Neutrophil (primary cell): ENCODE data around the gene TBC1D14.

ENCODE experiments used
- H3K27ac ChIP-seq: fragments of 200-600 bp; sonication (generic); 2 replicates; pipeline ENCODE4 v1.5.1; 2016; ENCODE audit warnings: mild to moderate bottlenecking, moderate library complexity
- H3K27me3 ChIP-seq: fragments of 200-600 bp; sonication (generic); 2 replicates; pipeline ENCODE4 v1.6.0; 2016; ENCODE audit warnings: mild to moderate bottlenecking
- H3K36me3 ChIP-seq: fragments of 200-600 bp; sonication (generic); 2 replicates; pipeline ENCODE4 v1.5.1; 2017
- H3K4me1 ChIP-seq, 2 experiments: fragments of 200-600 bp in 1 of 2; sonication (generic) in 1 of 2; 1 replicate in 1 of 2; 2 replicates in 1 of 2; pipeline versions ENCODE4 v1.5.1 to v1.6.1; 2013 to 2016; ENCODE audit warnings: low read depth in 1 of 2, low read length in 1 of 2, mild to moderate bottlenecking in 1 of 2, moderate library complexity in 1 of 2; ENCODE audit not compliant: control insufficient read depth in 1 of 2, insufficient read depth in 1 of 2
- H3K4me3 ChIP-seq, 2 experiments: fragments of 200-600 bp in 1 of 2; sonication (generic) in 1 of 2; 1 replicate in 1 of 2; 2 replicates in 1 of 2; pipeline ENCODE4 v1.5.1; 2013 to 2016; ENCODE audit warnings: low read depth in 1 of 2, low read length in 1 of 2, mild to moderate bottlenecking in 1 of 2, moderate library complexity in 1 of 2
- H3K9me3 ChIP-seq: fragments of 200-600 bp; sonication (generic); 2 replicates; pipeline ENCODE4 v1.5.1; 2016
- CTCF ChIP-seq: fragments of 200-600 bp; sonication (generic); IDR thresholded peaks from 2 replicates; pipeline ENCODE4 v1.5.1; 2016; ENCODE audit warnings: antibody characterized with exemption

The TBC1D14 gene

DNA sequence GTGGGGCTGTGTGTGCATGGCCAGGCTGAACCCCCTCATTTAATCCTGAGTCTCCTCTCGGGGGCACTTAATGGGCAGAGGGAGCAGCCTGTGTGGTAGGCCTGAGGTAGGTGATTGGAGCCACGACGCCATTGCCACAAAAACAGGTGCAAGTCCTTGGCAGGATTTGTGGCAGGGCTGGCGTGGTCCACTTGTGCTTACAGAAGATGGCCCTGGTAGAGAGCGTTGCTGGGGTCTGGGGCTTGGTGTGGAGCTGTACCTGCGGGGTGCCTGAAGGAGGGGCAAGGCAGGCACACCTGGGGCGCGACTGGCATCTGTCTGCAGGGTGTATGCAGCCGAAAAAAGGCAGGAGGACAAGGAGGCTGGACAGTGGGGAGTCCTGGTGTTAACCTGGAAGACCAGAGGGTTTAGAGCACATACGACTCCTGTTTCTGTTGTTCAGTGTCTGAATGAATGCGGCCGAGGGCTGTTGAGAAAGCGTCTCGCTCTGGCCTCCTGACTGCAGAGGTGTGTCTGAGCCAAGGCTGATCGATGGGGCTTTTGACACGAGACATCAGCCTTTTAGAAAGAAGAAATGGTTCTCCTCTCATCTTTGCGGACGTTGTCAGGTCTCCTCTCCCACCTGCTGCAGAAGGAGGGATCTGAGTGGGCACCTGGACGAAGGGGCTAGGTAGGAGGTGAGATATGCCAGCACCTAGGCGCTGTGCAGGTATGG, 52.0 kb downstream of the TBC1D14 start:
- no peak for TF ChIP-seq CTCF
- Histone ChIP-seq H3K4me1 (peaks cover 25 to 30% of the 10 kb centered on the region in 2 experiments), H3K4me3 (no peak overlapping the region), H3K36me3 (no peaks in the 10 kb centered on the region), H3K27ac (no peak overlapping the region), H3K9me3 (no peaks in the 10 kb centered on the region), H3K27me3 (no peaks in the 10 kb centered on the region)

GRCh38 chr4:6962211-6963041, 52.8 kb downstream of the TBC1D14 start:
- Histone ChIP-seq H3K4me1 (peaks cover 25 to 30% of the 10 kb centered on the region in 2 experiments), H3K36me3 (peaks cover 5% of the 10 kb centered on the region), H3K27me3 (no peaks in the 10 kb centered on the region), H3K4me3 (no peak overlapping the region), H3K27ac (no peak overlapping the region), H3K9me3 (no peaks in the 10 kb centered on the region)
- no peak for TF ChIP-seq CTCF

- H3K4me1 ChIP-seq: peaks cover 25 to 30% of the 10 kb centered on the region in 2 experiments
Measured at GRCh38 chr4:6963139-6963611, 53.5 kb downstream of the TBC1D14 start.

GRCh38 chr4:6964858-6965257, 55.2 kb downstream of the TBC1D14 start:
- no peaks in the 10 kb centered on the region for H3K27me3 ChIP-seq
- no peak for TF ChIP-seq CTCF
- H3K4me3 ChIP-seq: peak overlapping the region in 1 of 2 experiments; percentile 25
- H3K4me1 ChIP-seq: peaks cover 25 to 30% of the 10 kb centered on the region in 2 experiments
- no peaks in the 10 kb centered on the region for H3K9me3 ChIP-seq
- H3K36me3 ChIP-seq: peaks cover 29% of the 10 kb centered on the region
- peak overlapping the region; percentile 72 for H3K27ac ChIP-seq

More at GRCh38 chr4:6963139-6963611, 53.5 kb downstream of the TBC1D14 start:
- Histone ChIP-seq H3K4me3 (no peak overlapping the region), H3K9me3 (no peaks in the 10 kb centered on the region), H3K36me3 (peaks cover 12% of the 10 kb centered on the region), H3K27ac (peak overlapping the region; percentile 72), H3K27me3 (no peaks in the 10 kb centered on the region)
- no peak for TF ChIP-seq CTCF

GRCh38 chr4:6965329-6965728, 55.7 kb downstream of the TBC1D14 start:
- Histone ChIP-seq H3K4me1 (peaks cover 25 to 30% of the 10 kb centered on the region in 2 experiments), H3K27ac (no peak overlapping the region), H3K9me3 (no peaks in the 10 kb centered on the region), H3K4me3 (no peak overlapping the region), H3K27me3 (no peaks in the 10 kb centered on the region), H3K36me3 (peaks cover 30% of the 10 kb centered on the region)
- no peak for TF ChIP-seq CTCF
